HG03565 (cell line): ENCODE data around the gene BTN1A1.
"Not testable (repeated sequence)": the region's sequence is repeated elsewhere in the genome, so short reads cannot be mapped to it uniquely, and the experiment has no call there.

Experiments
- ATAC-seq: cut with Tn5 transposase; IDR thresholded peaks from one replicate; pipeline ENCODE4 v1.9.1; 2021; ENCODE audit warnings: mild to moderate bottlenecking, moderate library complexity; ENCODE audit not compliant: unreplicated experiment

Gene BTN1A1

GRCh38 chr6:26536571-26537159 lies 36.6 kb downstream of the BTN1A1 start:
- no peak for ATAC-seq

GRCh38 chr6:26537160-26537845 lies 37.2 kb downstream of the BTN1A1 start:
- peak; percentile 31 for ATAC-seq

GRCh38 chr6:26537846-26538571 lies 37.9 kb downstream of the BTN1A1 start, which contains the start of gene HMGN4:
Gene HMGN4, plus strand, starts transcription at chr6:26538366. Its CDS starts 6,841 bp downstream, at chr6:26545207.
- ATAC-seq: peak; percentile 33

GRCh38 chr6:26538572-26538902 lies 38.4 kb downstream of the BTN1A1 start:
- no peak for ATAC-seq

- no peak for ATAC-seq
Measured at GRCh38 chr6:26539071-26539615, 39.0 kb downstream of the BTN1A1 start.

GRCh38 chr6:26541579-26541978 lies 41.5 kb downstream of the BTN1A1 start:
- ATAC-seq: no peak

- ATAC-seq: no peak
Measured at GRCh38 chr6:26543953-26544352, 43.9 kb downstream of the BTN1A1 start.

GRCh38 chr6:26544473-26544872 lies 44.4 kb downstream of the BTN1A1 start:
- no peak for ATAC-seq

GRCh38 chr6:26545627-26546026 lies 45.5 kb downstream of the BTN1A1 start:
- ATAC-seq: no peak

- ATAC-seq: not testable (repeated sequence)
Measured at GRCh38 chr6:26547363-26547762, 47.3 kb downstream of the BTN1A1 start.

- ATAC-seq: no peak
Measured at GRCh38 chr6:26550250-26550993, 50.3 kb downstream of the BTN1A1 start.

GRCh38 chr6:26552205-26552604 lies 52.1 kb downstream of the BTN1A1 start:
- ATAC-seq: no peak

- no peak for ATAC-seq
Measured at GRCh38 chr6:26552640-26553188, 52.6 kb downstream of the BTN1A1 start.

GRCh38 chr6:26553264-26553634 lies 53.1 kb downstream of the BTN1A1 start:
- ATAC-seq: peak; percentile 22

- ATAC-seq: peak; percentile 28
Measured at GRCh38 chr6:26553635-26554446, 53.7 kb downstream of the BTN1A1 start.

GRCh38 chr6:26554447-26554696 lies 54.3 kb downstream of the BTN1A1 start:
- ATAC-seq: no peak

GRCh38 chr6:26554697-26555504 lies 54.8 kb downstream of the BTN1A1 start:
- no peak for ATAC-seq

- no peak for ATAC-seq
Measured at GRCh38 chr6:26555505-26556262, 55.6 kb downstream of the BTN1A1 start.
